ENCODE data around the gene SUSD4.

DNA sequence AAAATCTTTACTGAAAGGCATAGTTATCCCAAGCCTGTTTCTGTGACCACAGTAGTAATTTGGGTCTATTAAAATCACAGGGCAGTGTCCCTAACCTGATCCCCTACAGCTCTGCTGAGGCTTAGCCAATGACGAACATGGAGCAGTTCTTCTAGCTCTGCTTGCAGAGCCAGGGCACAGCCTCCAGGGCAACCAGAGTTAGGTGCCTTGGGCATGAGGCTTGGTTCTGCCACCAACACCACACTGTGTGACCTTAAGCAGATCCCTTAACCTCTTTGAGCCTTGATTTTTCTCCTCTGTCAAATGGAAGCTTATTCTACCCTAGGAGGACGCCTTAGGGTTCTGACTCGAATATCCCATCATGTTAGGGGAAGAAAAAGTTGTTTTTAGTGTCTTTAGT is 134.2 kb downstream of the SUSD4 start:
- TF ChIP-seq, protein P1, sequence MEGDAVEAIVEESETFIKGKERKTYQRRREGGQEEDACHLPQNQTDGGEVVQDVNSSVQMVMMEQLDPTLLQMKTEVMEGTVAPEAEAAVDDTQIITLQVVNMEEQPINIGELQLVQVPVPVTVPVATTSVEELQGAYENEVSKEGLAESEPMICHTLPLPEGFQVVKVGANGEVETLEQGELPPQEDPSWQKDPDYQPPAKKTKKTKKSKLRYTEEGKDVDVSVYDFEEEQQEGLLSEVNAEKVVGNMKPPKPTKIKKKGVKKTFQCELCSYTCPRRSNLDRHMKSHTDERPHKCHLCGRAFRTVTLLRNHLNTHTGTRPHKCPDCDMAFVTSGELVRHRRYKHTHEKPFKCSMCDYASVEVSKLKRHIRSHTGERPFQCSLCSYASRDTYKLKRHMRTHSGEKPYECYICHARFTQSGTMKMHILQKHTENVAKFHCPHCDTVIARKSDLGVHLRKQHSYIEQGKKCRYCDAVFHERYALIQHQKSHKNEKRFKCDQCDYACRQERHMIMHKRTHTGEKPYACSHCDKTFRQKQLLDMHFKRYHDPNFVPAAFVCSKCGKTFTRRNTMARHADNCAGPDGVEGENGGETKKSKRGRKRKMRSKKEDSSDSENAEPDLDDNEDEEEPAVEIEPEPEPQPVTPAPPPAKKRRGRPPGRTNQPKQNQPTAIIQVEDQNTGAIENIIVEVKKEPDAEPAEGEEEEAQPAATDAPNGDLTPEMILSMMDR (conservative IDR thresholded peaks at IDR 0.05 in 1 of 2, IDR thresholded peaks at IDR 0.05 in 1 of 2; ENCODE audit: low read depth in 1 of 2, low read length in 2 of 2) = no peak
- no peak for TF ChIP-seq EZH2 (IDR thresholded peaks at IDR 0.05; ENCODE audit: low read length, missing control alignments)
